ENCODE measurements around the gene LENG9.

LENG9 gene

GRCh38 chr19:54439174-54439851 lies 24.3 kb downstream of the LENG9 start:
- DNase-seq (ENCODE audit: low spot score): peak; percentile 78

DNA sequence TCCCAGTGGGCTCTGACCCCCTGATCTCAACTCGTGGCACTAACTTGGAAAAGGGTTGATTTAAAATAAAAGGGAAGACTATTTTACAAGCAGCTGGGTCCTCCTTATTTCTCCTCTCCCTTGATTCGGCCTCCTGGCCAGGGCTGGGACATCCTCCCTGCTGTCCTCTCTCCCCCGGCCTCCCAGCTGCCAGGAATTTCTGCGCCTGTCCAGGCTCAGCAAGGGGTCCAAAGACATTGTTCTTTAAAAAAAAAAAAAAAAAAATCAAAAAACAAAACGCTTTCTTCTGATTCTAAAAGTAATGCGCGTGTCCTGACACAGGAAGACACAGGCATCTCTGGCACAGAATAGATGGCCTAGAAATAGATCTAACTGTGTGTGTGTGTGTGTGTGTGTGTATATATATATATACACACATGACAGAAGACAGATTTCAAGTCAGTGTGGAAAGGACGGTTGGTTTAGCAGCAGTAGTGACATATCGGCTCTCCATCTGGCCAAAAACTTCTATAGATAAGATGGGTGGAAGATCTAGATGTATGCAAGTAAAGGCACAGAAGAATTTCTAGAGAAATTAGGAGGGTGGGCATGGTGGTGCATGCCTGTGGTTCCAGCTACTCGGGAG lies 26.8 kb downstream of the LENG9 start:
- DNase-seq (ENCODE audit: low spot score): no peak

DNA sequence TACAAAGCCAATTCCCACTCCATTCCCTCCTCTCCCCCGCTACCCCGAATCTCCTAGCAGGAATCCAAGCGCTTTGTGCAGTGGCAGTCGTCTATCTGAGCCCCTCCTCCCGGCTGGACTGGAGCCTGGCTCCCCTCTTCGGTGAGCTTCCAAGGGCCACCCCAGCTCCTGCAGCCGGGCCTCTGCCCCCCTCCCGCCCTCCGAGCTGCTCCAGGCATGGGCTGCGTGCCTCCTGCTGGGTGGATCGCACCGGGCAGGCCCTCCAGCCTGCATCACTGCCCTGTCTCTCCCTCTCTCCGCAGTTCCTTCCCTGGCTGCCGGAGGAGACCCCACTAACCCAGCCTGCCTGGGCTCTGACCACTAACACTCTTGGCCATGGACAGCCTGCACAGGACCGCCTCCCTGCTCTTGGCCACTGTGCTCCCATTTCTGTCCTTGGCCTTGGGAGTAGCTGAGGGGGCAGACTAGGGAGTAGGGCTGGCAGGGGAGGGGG lies 27.5 kb downstream of the LENG9 start:
- no peak for DNase-seq (ENCODE audit: low spot score)

DNA sequence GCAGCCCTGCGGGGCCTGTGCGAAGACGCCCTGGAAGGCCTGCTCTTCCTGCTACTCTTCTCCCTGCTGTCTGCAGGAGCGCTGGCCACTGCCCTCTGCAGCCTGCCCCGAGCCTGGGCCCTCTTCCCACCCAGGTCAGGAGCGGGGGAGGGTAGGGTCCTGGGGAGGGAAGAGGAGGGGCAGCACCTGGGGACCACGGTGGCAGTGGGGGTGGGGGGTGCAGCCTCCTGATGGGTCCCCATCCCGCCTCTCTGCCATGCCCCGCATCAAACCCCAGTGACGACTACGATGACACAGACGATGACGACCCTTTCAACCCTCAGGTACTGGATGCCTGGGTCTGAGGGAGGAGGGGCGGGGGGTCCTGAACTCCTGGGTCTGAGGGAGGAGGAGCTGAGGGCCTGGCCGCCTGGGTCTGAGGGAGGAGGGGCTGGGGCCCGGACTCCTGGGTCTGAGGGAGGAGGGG lies 28.0 kb downstream of the LENG9 start:
- DNase-seq (ENCODE audit: low spot score): no peak

DNA sequence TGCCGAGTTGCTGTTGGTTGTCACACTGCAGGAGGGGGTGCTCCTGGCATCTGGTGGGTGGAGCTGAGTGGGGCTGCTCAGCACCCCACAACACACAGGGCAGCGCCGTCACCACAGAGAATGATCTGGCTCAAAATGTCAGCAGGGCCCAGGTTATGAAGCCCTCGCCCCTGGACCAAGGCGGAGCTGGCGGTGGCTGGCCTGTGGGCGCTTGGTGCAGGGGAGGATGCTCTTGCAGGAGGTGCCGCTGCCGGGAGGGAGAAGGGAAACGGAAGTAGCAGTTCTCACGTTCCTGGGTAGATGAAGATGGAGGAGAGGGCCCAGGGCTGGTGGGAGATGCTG lies 28.7 kb downstream of the LENG9 start:
- no peak for DNase-seq (ENCODE audit: low spot score)

GRCh38 chr19:54434112-54434872 lies 29.3 kb downstream of the LENG9 start:
- no peak for DNase-seq (ENCODE audit: low spot score)

DNA sequence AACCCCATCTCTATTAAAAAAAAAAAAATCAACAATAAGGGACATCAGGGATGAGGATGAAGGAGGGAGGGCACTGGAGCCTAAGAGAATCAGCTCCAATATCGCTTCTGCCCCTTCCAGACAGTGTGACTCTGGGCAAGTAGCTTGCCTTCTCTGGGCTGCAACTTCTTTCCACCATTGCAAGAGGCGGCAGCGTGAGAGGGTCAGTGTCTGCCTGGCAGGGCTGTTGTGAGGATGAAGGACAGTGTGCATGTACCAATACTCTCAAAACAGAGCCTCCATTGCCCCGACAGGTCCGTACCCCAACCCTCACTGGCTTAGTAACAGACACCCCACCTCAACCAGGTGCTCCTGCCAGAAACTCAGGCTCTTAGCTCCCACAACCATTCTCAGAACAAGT lies 29.9 kb downstream of the LENG9 start:
- DNase-seq (ENCODE audit: low spot score): no peak

DNA sequence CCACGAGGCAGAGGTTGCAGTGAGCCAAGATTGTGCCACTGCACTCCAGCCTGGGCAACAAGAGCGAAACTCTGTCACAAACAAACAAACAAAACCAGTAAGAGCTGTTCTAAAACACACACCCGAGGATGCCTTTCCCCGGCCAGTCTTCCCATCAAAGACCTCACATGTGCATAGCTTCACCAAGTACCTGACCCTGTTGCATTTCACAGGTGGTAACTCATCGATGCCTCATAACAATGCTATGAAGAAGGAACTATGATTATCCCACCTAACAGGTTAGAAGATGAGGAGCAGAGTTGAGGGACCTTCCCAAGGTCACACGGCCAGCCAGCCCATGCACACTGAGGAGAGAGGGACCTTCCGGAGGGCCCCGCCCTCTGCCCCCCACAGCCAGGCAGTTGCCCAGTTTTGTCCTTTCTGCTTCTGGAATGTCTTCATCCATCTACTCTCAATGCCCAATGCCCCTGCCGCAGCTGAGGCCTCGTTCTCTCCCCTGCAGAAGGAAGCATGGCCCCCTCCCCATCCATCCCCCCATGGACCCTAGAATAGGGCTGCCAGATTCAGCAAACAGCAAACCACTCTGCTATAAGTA lies 31.3 kb downstream of the LENG9 start:
- no peak for DNase-seq (ENCODE audit: low spot score)

DNA sequence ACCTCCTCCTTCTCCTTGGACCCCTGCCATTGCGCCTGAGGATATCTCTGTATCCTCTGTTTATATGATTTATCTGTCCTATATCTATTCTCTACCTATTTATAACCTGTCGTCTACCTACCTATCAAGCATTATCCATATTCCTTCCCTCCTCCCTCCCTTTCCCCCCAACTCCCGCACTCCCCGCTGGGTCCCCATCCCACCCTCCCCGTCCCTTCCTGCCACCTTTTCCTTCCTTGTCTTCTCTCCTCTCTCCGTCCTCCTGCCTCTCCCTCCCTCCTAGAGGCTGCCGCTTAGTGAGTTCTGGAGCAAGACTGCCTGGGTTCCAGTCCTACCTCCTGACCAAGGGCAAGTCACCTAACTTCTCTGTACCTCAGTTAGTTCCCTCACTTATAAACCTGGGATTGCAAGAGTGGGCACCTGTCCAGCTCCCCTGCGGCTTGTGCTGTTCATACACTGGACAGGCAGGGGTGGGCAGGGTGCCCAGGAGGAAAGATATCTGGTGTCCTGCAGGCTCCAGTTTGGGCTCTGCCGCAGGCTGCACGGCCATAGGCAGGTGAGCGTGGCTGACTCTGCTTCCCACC lies 32.2 kb downstream of the LENG9 start:
- peak; percentile 22 for DNase-seq (ENCODE audit: low spot score)

DNA sequence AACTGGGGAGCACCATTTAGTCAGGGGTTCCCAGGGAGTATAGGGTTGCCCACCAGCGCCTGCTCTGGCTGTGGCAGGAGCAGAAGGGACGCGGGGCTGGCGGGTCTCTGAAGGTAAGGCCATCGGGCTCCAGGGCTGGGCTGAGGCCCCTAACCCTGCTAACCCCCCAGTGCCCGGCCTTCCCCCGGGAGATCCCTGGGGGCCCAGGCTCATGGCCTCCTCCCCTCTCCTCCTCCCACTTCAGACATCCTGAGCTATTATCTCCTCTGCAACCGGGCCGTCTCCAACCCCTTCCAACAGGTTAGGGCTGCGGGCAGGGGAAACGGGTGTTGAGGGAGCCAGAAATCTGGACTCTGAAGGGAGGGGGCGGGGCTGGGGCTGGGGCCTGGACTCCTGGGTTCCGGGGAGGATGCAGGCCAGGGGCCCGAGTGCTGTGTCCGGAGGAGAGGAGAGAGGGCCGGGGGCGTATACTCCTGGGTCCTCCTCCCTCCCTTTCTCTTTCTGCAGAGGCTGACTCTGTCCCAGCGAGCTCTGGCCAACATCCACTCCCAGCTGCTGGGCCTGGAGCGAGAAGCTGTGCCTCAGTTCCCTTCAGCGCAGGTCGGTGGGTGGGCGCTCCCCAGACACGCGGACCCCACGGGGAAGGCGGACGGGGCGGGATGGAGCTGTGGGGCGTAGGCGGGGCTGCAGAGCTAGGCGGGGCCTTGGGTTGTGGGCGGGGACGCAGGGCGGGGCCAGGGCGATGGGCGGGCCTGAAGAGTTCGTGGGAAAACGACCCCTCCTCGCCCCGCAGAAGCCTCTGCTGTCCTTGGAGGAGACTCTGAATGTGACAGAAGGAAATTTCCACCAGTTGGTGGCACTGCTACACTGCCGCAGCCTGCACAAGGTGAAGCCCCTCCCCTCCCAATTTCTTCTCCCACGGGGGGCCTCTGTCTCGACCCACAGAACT lies 33.0 kb downstream of the LENG9 start:
- peak; percentile 89 for DNase-seq (ENCODE audit: low spot score)

- DNase-seq (ENCODE audit: low spot score): peak; percentile 46
These were observed 33.9 kb downstream of the LENG9 start for GRCh38 chr19:54429545-54430227.

DNA sequence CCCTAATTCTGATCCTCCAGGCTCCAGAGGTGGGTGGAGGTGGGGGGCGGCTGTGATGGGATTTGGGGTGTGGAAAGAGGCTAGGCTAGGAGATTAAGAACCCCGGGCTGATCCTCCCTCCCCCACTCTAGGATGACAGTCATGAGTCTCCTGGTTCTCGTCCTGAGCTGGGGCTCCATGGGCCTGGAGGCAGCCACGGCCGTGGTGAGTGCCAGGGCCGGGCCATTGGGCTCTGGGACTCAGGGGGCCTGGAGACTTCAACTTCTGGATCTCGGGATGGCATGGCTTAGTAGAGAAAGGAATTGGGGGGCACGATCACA lies 34.4 kb downstream of the LENG9 start:
- no peak for DNase-seq (ENCODE audit: low spot score)

DNA sequence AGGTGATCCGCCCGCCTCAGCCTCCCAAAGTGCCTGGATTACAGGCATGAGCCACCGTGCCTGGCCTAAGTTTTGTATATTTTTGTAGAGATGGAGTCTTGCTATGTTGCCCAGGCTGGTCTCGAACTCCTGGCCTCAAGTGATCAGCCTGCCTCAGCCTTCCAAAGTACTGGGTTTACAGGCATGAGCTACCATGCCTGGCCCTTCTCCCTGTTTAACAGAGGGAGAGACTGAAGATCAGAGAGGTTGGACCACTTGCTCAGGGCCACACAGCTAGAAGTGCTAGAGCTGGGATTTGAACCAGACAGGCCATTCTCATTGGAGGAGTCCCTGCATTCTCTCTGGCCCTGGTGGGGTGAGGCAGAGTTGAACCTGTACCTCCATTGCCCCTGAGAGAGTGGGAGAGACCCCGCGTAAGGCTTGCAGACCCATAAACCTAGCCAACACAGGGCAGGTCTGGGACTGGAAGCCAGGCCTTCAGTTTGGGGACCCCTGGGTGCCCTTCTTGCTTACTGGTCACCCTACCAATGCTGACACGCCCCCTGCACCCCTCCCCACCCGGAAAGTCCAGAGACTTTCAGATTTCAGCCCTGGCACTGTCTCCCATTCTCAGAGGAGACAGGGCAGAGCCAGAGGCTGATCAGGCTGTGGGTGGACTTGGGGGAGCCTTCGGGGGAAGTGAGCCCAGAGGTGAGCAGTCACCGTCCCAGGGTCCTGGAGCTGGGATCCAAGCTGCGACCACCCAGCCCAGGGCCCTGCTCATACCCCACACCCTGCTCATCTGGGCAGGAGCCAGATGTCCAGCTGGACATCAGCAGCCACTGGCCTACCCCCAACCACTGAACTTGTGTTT lies 35.0 kb downstream of the LENG9 start:
- no peak for DNase-seq (ENCODE audit: low spot score)

DNA sequence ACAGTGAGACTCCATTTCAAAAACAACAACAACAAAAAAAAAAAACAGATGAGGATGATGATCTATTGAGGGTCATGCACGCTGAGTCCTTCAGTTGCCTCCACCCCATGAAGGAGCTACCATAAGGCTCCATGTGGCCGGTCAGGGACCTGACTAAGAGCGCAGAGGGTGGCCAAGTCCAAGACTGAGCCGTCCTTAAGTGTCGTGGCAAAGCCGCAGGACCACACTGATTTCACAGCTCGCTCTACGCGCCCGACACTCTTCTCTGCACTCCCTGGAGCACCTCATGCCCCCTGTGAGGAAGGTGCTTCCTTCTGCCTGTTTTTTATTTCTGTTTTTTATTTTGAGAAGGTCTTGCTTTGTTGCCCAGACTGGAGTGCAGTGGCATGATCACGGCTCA lies 36.0 kb downstream of the LENG9 start:
- no peak for DNase-seq (ENCODE audit: low spot score)

- peak; percentile 22 for DNase-seq (ENCODE audit: low spot score)
These were observed 37.2 kb downstream of the LENG9 start for GRCh38 chr19:54426291-54426931.

- no peak for DNase-seq (ENCODE audit: low spot score)
These were observed 38.2 kb downstream of the LENG9 start for GRCh38 chr19:54425382-54425723.

DNA sequence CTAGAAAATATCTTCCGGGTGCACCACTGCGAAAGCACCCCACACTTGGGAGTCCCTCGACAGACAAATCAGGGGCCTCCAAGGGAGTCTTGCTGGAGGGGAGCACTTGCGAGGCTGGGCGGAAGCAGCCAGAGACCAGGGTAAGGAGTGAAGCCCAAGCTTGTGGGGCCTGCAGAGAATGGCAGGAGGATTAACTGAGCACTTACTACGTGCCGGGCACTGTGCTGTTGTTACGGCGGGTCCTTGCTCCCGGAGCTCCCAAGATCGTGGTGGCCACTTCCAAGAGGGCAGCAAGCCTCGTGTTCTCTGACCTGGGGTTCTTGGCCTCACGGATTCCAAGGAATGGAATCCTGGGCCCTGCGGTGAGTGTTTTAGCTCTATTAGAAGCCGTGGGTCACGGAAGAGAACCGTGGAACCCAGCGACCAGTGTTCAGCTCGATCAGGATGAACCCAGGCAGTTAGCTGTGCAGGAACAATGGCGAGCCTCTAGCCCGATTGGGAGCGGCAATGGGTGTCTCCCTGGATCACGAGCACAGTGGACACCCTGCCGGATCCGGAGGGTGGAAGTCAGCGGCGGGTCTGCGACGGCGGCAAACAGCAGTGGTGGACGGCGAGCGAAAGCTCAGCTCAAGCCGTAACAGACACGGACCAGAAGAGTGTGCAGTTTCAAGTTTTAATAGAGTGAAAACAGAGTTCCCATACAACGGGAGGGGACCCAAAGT lies 38.8 kb downstream of the LENG9 start:
- no peak for DNase-seq (ENCODE audit: low spot score)

GRCh38 chr19:54424201-54424600 lies 39.4 kb downstream of the LENG9 start:
- no peak for DNase-seq (ENCODE audit: low spot score)

- peak; percentile 59 for DNase-seq (ENCODE audit: low spot score)
These were observed 41.4 kb downstream of the LENG9 start for GRCh38 chr19:54422136-54422535.
